HG03520 (cell line): ENCODE data around the gene STAC3.

ENCODE experiments used
- ATAC-seq: cut with Tn5 transposase; IDR thresholded peaks from one replicate; pipeline ENCODE4 v1.9.1; 2021; ENCODE audit warnings: mild to moderate bottlenecking, moderate library complexity; ENCODE audit not compliant: unreplicated experiment

The STAC3 gene

DNA sequence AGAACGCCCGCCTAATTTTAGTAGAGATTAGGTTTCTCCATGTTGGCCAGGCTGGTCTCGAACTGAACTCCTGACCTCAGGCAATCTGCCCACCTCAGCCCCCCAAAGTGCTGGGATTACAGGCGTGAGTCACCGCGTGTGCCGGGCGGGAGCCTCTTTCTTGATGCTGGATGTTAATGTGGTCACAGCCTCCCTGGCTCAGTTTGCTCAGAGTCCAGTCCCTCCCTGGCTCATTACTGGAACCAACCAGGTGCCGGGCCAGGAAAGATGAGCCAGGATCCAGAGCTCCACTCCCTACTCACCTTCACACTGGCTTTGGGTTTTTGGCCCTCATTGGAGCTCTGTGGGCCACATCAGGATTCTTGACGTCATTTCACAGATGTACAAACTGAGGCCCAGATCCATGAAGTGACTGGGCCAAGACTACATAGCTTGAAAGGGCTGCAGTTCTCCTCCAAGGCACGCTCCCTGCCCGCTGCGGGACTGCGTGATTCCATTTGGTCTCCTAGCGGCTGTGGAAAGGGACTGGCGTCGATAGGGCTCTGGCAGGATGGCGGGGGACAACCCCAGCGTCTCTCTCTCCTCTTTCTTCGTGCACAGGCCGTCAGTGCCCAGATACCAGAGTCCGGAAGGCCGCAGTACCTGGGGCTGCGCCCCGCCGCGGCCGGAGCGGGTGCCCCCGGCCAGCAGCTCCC lies 26.6 kb downstream of the STAC3 start:
- ATAC-seq, result no peak

DNA sequence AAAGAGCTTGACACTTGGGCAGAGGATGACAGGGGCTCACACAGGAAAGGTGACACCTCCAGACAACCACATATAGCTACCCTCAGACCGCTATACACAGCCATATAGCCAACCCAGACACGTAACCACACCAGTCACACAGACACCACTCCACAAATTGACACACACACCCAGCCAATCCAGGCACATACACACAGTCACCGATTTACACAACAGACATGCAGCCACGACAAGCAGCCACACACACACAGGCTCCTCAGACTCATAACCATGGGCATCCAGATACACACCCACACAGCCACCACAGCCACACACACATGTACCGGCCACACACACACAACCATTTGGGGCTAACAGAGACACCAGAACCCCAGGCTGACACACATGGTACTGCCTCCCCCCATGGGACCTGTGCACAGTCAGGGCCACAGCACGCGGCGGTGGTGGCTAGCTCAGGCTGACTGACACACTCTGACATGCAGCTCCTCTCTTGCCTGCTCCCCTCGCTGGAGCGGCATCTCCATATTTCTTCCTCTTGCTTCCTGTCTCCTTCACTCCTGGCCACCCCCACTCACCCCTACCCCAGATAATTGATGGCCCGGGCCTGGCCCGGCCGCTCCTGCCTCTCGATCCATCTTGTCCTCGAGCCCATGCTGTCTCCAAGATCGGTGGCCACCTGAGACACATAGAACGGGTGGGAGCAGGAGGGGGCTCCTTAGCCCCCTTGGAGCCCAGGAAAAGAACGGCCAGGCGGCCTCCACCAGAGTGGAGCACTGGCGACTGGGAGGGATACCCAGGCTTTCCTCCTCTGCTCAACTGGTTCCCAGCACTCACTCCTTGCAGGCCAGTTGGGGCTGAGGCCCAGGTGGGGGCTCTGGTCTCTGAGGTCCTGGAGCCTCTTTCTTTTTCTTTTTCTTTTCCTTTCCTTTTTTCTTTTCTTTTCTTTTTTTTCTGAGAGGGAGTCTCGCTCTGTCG lies 27.5 kb downstream of the STAC3 start:
- no peak for ATAC-seq

DNA sequence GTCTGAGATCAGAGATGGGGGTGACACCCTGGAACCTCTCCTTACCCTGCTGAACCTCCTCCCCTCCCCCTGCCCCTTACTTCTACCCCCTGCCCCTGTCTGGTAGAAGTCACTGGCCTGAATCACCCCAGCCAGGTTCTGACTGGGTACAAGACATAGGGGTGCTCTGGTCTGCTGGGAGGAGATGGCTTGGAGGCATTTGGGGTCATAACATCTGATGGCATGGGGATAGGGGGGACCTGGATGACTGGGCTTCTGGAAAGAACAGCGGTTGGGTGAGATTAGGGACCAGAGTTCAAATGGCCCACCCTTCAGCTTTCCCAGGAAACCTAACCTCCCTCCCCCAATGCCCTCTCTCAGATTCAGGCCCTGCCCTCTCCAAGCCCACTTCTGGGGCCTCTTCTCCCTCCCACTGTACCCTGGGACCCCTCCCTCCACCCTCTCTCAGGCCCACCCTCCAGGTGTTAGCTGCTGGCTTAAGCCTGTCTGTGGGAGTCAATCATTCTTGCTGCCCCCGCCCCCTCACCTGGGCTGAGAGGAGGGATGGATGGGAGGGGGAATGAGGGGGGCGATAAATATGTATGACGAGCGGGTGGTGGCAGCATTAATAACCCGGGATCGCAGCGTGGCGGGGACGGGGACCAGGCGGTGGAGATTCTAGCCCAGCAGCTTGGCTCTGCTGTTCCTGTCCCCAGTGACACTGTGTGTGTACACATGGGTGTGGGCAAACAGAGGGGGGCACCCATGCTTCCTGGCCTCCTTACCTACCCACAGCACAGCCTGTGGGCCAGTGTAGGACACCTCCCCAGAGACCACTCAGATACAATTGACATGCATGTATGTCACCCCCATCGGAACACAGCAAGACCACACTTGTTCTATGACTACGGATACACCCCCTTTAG lies 28.4 kb downstream of the STAC3 start:
- ATAC-seq, result no peak

DNA sequence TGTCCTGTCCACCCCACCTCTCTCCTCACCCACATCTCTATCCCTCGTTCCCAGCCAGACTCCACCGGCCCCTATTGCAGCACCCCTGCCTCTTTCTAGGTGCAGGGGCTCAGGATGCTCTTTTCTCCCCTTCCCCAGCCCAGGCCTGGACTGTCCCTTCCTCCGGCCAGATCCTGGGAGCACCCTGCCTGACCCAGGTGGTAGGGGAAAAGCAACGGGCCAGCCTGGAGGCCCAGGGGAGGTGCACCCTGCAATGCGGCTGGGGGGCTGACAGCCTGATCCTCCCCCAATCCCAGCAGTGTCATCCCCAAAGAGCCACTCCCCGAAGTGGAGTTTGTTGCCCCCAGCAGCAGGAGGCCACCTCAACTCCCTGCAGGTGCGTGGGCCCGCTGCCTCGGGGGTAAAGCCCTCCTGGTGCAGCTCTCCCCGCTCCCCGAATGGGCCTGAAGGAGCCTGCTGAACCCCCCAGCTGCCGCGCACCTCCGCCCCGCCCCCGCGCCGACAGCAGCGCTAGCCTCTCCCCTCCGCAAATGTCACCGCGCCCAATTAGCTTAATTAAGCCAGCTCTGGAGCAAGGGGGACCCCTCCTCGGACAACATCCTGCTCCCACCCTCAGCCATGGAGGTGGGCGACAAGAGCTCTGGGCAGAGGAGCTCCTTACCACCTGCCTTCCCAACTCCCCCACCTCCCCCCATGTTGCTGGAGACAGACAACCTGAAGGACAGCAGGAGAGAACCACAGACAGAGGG lies 29.6 kb downstream of the STAC3 start:
- ATAC-seq, result no peak

DNA sequence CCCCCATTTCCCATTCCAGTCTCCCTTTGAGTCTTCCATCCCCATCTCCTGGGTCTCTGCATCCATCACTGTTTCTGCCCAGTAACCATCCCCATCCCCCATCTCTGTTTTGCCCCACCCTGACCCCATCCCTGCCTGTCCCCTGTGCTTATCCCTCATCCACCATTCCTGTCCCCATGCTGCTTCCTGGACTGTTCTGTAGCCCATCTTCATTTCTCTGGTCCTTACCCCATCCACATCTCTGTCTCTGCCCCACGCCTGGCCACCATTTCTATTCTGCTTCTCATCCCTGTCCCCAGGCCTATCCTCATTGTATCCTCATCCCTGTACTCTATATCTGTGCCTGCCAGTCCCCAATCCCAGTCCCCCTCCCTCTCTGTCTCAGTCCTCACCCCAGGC lies 30.2 kb downstream of the STAC3 start:
- no peak for ATAC-seq

DNA sequence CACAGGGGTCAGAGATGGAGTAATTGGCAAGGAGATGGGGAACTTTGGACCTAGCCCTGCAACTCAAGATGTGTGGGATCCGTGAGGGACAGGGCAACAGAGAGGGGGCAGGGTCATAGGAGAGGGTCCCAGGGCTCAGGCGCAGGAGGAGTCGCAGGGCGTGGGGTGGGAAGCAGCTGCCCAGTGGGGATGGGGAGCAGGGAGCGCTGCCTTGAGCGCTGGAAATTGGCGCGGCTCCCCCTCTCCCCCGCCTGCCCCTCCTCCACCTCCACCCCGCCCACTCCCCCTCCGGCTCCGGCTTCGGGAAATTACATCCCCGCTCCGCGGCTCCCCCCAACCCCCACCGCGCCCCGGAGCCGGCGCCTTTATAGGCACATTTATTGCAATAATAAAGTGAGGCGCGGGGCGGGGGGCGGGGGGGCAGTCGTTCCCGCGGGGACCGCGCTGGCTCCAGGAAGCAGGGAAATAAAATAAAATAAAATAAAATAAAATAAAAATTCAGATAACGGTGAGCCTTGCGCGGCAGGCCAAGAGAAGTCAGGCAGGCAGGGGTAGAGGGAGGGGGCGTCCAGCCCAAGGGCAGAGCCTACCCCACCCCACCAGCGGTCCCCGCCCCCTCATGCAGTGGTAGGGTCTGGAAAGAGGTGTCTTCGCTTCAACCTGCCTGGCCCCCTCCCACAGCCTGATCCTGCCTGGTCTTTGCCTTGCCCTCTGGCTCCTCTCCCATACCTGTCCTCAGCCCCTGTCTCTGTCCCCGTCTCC lies 30.8 kb downstream of the STAC3 start:
- ATAC-seq, result no peak

DNA sequence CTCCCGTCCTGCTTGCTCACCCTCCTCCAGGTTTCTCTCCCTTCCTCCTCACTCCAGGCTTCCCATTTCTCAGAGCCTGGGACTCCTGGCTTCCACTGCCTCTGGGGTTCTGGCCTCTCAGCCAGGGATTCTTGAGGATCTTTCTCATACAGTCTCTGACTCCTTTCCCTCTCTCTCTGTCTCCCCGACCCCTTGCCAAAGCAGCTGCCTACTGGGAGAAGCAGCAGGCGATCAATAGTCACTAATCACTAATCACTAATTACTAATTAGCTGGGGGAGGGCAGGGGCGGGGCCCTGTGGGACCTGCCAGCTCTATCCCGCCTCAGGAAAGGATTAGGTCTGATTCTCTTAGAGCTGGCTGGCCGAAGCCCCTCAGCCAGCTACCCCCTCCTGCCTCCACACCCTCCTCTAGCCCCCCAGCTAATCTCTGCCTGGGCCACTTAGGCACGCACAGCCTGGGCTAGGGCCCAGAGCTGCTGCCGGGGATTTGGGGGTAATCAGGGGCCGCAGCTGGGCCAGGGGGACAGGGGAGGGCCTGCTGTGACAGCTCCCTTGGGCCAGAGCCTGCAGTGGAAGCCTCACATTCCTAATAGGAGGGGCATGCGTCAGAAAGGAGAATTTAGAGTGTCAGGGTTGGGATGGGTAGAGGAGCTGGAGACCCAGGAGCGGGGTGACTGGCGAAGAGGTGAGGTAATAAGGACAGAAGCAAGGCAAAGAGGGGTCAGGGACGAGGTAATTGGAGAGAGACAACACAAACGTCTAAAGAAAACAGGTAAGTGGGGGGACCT lies 31.6 kb downstream of the STAC3 start:
- ATAC-seq, result no peak

DNA sequence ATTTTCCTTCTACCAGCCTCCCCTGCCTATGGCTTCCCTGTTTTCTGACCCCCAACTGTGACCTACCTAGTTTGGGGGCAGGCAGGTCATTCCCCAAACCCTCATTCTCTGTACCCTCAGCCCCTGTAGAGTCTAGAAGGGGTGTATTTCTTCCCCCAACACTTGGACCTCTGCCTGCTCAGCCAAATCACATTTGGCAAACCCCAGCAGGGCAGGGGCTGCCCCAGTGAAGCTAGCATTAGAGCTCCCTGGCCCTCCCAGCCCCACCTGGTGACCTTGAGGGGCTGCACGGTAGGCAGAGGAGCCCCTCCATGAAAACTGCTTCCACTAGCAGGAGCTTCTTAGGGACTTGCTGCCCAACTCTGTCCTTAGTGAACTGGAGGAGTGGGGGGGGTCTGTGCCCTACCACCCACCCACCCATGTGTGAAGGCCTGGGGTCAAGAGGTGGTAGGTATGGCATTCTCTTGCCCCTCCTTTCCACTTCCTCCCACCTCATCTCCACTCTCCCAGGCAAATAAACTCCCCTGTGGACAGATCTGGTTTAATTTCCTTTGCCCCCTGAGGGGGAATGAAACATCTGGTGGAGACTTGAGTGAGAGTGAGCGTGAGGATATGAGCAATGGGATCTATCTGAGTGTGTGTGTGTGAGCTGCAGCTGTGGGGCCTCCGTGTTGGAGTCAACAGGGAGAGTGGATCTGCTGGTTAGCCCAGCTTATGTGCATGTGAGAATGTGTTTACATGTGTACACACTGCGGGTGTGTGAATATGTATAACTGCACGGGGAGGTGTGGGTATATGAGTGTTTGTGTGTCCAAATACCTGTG lies 32.7 kb downstream of the STAC3 start:
- no peak for ATAC-seq

DNA sequence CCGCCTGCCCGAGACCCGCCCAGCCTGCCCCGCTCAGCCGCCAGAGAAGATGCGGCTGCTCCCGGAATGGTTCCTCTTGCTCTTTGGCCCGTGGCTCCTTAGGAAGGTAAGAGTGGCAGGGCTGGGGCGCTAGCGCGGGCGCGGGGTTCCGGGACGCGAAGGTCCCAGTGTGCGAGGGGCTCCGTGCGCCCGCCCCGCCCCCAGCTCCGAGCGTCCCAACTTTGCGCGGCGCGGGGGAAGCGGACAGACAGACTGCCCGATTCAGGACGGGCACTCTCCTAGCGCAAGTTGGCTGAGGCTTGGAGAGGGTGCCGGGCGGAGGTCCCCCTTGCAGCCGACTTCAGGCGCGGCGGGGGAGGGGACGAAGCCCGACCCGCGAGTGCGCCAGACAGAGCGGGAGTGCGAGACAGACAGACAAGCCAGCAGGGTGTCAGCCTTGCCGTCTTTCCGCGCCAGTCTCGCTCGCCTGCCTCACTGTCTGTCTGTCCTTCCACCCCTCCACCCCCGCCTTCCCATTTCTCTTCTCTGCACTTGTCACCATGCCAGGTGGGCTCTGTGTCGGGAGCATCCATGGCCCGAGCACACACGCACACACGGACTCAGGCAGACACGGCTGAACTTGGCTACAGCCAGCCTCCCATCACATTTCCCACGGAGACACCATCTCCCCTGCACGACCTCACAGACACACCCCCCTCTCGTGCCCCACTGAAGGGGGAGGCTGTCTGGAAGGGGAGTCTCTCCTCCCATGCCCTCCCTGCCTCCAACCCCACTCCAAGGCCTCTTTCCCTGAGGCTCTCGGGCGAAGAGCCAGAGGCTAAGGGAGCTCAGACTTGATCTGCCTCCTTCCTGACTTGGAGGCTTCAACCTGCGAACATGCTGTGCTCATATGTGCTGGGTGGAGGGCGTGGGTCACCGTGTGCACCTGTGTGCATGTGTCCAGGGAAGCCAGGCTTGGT lies 33.8 kb downstream of the STAC3 start:
- ATAC-seq, result no peak

- no peak for ATAC-seq
Measured at GRCh38 chr12:57216014-57216911, 34.7 kb downstream of the STAC3 start, which contains the start of gene NXPH4. Gene NXPH4, plus strand, starts transcription at chr12:57216794. Its CDS starts 176 bp downstream, at chr12:57216970.

DNA sequence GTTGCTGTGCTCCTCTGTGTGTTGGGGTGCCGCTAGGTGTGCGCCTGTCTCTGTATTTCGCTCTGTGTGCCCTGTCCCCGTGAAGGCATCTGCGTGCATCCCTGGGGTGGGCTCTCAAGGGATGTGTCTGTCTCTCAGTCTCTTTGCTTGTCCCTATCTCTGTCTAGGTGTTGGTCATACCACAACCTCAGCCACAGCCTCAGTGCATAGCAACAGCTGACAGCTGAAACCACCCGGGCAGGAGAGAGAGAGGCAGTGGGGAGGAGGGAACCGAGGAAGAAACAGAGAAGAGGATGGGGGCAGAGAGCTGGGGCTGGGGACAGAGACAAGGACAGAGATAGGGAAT lies 35.3 kb downstream of the STAC3 start:
- ATAC-seq, result no peak

DNA sequence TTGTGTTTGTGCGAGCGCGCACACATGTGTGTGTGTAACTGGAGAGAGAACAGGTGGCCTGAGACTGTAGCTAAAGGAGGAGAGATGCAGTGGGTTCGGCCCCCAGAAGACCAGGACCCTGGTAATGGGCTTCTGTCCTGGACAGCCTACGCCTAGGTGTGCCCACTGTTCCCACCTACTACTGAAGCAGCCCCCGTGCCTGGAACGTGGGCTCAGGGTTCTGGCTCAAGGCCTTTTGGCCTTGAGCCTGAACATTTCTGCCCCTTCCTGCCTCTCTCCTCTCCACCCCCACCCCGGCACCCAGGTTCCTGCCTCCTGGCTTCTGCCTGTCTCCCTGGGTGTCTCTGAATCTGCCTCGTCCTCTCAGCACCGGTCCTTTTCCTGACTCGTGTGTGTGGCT lies 35.9 kb downstream of the STAC3 start:
- no peak for ATAC-seq

- ATAC-seq, result no peak
Measured at GRCh38 chr12:57214398-57214781, 36.6 kb downstream of the STAC3 start.

DNA sequence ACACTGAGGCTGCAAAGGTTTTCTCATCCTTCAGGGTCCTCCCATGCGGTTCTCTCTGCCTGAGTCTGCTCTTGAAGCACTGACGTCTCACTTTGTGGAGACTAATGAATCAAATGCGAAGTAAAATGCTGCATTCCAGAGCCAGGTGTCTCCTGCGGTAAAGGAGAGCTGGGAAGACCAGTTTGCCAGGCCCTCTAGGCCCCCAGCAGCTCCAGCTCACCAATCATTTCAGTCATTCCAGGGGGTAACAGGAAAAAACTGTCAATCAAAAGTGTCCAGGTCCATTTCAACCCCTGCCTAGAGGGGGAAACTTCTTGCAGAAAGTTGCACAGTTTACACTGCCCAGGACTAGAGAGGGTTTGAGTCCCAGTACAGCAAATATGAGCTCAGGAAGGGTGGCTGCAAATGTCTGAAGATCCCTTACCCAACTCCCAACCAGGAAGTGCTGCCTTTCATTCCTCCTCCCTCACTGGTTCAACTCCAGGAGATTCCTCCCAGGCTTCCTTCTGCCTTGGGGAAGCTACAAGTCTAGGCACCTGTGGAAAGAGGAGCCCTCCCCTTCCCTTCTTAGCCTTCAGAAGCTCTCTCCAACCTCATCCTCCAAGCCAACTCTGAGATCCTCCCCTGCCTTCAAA lies 37.1 kb downstream of the STAC3 start:
- ATAC-seq, result no peak

- no peak for ATAC-seq
Measured at GRCh38 chr12:57213058-57213715, 37.8 kb downstream of the STAC3 start.
